LHCN-M2 (cell line): ENCODE data around the gene SULT1E1. TPM values are rescaled to one million over a fixed set of nuclear protein-coding genes. Genes with fewer than 3 reads are reported as not detected.

Experiments used
- DNase-seq: peaks from one replicate; pipeline ENCODE4 v3.0.0-alpha.2; 2012; ENCODE audit warnings: low read depth
- polyA plus RNA-seq: library from polyadenylated mRNA; unstranded; fragments of >200 nt; gene quantifications from one replicate; pipeline ENCODE4 v1.2.1, GENCODE V29; 2012; ENCODE audit warnings: missing spikeins
- total RNA-seq: library from RNA; depleted of rRNA; stranded (reverse); fragments of >200 nt; gene quantifications from 2 replicates; pipeline ENCODE4 v1.2.3, GENCODE V29; 2014; rRNA removed

SULT1E1 gene, protein sequence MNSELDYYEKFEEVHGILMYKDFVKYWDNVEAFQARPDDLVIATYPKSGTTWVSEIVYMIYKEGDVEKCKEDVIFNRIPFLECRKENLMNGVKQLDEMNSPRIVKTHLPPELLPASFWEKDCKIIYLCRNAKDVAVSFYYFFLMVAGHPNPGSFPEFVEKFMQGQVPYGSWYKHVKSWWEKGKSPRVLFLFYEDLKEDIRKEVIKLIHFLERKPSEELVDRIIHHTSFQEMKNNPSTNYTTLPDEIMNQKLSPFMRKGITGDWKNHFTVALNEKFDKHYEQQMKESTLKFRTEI
- total RNA-seq = not detected in 2 replicates
- not detected for polyA plus RNA-seq

DNA sequence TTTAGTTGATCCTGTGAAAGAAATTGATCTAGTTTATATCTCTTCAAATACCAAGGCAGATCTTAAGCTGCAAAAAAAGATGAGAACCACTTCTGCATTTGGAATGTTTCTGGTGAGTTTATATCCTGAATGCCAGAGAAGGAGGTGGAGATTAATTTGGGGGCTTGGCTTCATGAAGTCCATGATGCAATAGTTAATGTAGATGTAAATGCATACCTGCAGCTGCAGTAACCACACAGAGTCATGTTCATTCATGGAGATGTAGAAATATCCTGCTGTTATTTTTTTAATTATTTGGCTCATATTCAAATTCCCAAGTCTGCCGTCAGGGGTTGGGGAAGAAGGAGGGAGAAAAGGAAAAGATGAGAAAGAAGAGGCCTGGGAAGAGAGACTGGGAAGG is at the start of gene SULT1E1:
Gene SULT1E1, minus strand, starts transcription at position 94 of the 400 bp plus-strand sequence. CDS start 2,501 bp downstream, outside the sequence.
- DNase-seq = no peak

DNA sequence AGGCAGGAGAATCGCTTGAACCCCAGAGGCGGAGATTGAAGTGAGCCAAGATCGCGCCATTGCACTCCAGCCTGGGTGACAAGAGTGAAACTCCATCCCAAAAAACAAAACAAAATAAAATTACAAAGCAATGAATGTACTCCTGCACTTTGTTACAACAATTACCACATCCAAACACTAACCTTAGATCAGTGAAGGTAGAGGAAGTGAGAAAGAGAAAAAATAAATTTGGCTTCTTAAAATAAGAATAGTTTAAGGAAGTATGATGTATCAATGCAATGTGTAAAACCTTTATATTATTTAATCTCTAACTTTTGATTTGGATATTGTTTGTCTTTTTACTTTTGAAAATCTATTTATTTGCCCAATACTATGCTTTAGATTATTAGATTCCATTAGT is 49.2 kb upstream of the SULT1E1 start:
- no peak for DNase-seq

DNA sequence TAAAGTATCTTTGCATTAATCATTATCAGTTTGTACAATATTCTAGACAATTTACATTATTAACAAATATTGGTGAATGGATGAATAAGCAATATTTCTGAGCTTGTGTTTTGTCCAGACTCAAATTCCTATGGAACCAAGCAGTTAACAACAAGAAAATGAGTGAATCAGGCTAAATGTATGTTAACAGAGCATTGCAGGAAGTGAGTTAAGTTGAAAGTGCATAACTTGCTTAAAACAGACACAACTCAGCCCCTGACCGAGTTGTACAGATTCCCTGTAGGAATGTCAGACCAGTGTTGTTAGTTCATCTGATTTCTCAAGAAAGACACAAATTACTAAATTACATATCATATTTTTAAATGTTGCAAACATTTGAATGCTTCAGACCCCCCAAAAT is 47.2 kb upstream of the SULT1E1 start:
- no peak for DNase-seq

DNA sequence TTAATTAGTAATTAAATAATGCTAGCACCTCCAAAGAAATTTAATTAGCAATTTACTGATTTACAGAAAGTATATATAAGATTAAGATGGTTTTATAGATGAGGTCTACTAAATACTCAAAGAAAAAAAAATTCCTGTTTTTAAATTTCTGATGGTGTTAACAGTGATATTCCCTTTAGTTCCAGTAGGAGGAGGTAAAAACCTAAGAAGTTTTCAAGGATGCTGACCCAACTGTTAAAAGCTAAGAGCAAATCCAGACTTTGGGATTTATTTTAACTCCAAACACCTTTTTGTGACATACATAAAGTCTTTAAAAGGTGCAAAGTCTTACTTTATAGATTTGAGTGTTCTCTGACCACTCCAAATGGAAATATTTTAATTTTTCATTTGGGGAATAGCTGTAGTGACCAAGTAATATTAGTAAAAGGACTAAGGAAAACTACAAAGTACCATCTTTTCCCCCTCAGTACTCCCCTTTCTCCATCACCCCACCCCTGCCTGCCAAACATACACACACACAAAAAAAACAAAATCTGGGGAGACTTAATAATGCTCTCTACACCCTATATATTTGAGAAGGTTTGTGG is 36.7 kb upstream of the SULT1E1 start:
- peak; percentile 3 for DNase-seq

DNA sequence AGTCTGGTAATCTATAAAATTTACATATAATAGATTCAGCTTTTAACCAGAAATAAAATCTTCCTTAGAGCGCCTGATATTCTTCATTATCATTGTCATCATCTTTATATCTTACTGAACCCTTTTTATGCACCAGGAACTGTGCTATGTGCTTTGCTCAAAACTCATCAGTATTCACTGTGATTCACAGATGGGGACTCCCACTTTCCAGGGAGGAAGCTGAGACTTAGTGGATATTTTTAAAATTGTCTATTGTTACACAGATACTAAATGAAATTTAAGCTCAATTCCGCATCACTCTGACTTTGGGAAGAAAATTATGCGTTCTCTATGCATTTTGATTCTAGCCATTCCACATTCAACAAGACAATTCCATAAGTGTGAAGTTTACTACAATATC is 34.8 kb upstream of the SULT1E1 start:
- DNase-seq = no peak

DNA sequence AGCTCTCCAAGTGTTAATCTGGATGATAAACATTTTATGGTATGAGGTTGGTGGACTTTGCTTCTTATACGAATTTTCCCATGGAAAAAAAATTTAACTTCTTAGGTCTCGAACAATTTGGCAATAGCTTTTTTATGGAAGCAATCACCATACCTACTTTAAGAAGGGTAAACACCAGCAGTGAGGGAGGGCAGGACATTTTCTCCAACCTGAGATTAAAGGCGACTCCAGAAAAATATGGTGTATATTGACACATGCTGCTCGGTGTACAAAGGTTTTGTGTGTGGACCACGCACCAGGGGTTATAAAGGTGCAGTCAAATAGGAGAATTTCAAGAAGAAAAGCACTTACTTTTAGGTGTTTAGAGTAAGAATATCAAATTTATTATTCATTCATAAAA is 34.2 kb upstream of the SULT1E1 start:
- no peak for DNase-seq

DNA sequence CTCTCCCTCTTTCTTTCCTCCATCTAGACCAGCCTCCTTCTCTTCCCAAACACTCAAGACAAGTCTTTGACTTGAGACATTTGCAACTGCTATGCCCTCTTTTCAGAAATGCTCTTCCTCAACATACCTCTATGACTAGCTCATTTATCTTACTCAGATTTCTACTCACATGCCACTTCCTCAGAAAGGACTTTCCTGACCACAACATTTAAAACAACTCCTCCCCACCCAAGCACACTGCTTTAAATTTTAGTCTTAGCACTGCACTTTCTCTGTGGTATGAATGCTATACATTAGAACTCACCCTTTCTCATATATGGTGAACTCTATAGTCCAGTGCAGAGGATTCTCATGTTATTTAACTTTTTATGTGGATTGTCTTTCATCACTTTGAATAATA is 28.4 kb upstream of the SULT1E1 start:
- no peak for DNase-seq

DNA sequence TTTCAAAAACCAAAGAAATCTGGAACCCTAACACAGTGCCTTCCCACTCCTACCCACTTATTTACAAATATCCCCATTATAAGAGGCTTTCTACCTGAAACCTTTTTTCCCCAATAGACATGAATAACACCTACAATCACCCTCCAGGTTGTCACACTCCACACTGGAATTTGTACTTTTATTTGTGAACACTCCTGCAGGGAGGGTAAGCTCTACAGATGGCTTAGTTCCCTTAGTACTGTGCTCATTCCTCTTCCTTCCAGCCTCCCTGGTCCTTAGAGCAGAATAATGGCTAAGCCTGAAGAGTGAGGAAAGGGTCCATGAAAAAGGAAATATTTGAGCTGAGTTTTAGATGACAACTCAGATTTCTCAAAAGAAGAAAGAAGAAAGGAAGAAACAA is 22.2 kb upstream of the SULT1E1 start:
- DNase-seq = no peak

DNA sequence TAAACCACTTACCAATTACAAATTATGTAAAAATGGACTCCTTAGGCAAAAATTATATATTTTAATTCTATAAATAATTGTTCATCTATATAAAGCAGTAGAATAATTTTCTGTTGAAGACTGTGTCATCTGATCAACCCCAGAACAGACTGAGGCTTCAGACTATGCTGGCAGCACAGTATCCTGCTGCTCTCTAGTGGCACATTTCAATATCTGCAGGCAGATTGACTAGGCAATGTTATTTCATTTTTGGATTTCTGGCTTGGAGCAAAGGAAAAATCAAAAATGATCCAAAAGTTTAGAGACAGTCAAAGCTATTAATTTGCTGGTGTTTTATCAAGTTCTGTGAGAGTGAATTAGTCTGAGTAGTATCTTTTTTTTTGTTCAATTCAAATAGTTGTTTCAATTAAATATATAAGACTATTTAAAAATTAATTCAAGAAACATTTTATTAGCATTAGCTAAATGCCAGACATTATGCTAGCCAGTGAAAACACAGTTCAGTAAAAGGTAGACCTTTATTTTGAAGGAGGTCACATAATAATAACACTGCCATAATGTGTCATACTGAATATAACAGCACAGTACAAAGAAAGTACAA is 21.3 kb upstream of the SULT1E1 start:
- peak; percentile 39 for DNase-seq

DNA sequence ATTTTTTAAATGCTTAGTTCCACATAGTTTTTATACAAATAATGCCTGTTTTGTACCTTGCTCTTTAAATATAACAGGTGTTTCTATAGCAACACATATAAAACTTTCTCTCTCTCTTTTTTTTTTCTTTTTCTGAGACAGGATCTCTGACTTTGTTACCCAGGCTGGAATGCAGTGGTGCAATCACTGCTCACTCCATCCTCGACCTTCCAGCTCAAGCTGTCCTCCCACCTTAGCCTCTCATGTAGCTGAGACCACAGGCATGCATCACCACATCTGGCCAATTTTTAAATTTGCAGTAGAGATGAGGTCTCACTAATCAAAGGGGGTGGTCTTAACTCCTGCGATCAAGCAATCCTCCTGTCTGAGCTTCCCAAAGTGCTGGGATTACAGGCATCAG is 18.3 kb upstream of the SULT1E1 start:
- no peak for DNase-seq

DNA sequence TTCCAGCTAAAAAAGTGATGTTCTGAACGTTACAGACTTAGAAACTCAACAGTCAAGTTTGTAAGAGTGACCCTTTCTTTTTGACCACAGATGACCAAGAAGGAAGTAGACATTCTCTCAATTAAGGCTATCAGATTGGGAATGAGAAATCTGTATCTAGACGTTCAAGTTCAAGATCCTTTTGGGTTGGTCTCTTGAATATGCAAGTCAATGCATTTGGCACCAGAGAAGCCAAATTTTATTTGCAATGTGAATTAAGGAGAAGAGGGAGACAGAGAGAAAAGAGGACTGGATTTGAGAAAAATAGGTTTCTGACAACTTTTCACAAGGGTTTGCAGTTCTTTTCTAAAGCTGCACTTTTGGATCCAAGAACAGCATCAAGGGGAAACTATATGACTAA is 17.5 kb upstream of the SULT1E1 start:
- no peak for DNase-seq

DNA sequence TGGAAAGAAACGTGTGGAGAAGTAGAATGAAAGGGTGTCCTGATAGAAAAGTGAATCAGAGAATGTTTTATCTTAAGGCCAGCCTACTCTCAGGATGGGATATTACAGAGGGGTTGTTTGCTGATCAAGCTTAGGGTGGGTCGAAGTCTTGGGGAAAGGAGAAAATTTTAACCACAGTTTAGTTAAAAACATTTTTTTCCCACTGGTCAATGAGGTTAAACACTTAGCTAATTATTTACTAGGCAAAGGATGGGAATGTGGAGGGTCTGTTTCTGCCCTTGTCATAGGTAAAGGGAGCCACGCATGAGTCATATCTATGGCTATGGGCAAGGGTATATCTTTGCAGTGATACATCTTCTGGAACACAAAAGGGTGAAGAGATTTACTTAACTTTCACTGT is 16.1 kb upstream of the SULT1E1 start:
- DNase-seq = no peak

DNA sequence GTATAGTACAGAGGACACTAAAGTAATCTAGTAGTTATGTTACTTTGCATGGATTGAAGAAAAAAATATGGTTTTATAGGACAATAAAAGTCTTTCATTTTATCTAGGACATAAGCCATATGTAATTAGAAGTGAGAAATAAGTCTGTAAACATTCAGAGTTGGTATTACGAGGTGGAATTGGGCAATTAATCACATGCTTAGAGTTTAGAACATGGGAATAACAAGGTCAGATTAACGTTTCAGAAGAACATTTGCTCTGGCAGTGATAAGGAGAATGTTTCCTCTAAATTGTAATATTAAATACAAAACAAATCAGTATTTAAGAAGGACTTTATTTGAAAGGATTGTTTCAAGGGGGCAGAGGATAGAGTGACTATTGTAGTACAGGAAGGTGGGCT is 15.6 kb upstream of the SULT1E1 start:
- DNase-seq = no peak

DNA sequence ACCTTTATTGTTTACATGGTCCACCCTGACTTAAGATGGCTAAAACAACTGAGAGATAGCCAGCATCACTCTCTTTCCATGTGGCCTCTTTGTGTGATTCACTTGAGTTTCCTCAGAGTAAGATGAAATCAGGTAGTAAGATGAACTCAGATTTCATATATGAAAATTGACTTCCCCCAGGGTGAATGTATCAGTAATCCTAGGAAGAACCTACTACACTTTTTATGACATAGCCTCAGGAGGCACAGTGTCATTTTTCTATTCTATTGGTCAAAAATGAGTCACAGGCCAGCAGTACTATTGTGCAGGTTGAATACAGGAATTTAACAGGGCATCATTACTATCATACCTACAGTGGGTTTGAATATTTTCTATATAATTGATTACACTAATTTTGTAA is 14.6 kb upstream of the SULT1E1 start:
- no peak for DNase-seq

DNA sequence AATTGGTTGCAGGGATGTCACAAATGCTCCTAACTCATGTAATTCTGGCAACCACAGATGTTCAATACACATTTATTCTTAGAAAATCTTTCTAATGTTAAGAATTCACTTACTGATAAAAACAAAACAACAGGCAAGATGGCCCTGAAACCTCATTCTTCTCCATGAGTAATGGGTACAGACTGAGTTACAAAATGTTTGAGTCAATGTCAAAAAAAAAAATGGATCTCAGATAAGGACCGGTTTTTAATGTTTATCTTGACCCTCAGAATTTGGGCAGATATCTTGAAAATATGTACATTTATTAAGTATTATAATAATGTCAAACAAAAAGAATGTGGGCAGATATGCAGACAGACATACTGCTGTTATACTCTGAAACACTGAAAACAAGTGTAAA is 1.8 kb upstream of the SULT1E1 start:
- DNase-seq = no peak

DNA sequence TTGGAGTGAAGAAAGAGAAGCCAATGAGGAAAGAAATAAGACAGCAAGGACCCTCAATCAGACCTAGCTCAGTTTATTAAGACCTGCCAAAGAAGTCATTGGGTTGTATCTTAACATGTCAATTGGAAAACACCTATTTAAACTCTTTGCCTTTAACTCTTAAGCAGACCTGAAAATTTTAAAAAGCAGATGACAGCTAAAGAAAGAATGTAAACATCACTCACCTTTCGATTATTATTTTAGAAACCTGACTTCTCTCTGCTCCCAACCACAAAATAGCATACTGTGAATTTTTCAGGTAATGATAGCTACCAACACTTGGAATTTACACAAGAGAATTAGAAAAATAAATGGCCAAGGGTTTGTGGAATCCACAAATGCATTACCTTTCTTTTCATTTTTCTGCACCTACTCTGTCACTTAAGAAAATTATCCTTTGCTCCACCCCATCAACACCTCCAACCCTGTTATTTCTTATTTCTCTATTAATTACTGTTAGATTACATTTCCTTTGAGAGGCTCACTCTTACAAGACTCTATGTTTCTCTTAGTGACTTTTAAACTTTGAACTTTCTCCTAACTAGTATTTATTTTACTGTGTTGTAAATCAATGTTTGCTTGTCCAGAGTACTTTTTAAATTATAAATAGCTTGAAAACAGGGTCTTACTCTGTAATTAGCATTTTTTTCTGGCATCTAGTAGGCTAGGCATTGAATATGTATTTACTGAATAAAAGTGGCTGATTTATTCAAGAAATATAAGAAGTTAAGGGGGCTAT is 765 bp upstream of the SULT1E1 start:
- no peak for DNase-seq

DNA sequence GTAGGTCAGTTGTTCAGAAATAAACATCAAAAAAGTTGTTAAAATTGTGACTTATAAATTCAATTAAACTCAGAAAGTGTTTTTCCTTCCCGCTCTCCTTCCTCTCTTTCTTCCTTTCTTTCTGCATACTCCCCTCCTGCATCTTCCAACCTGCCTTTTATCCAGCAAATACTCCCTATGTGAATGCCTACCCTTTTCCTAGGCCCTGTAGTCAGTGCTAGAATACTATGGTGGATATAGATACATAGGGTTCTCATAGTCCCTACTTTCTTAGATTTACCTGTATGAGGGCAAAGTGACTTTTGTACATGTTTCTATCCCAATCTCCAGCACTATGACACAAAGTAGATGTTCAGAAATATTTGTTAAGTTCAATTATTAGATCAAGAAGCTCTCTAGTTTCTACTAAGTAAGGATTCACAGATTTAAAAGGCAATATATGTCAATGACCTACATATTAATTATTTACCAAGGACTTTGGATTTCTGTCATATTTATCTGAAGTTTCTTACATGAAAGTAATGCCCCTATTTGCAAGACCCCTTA is 732 bp downstream of the SULT1E1 start:
- no peak for DNase-seq

DNA sequence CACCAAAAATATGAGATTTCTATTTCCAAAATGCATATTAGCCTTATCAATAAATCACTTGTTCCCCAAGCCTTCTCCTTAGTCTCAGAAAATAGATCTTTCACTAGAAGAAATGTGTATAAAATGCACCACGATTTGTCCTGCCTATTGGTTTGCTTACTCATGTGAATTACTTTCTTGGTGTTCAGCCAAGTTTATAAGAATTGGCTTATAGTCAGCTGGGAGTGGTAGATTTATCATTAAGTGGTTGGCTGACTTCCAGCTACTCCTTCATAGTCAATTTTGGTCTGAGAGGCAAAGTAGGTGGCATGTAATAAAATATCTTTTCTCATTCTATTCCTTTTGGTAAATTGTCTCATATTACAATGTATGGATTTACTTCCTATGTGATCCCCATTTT is 1.3 kb downstream of the SULT1E1 start:
- DNase-seq = peak; percentile 10

DNA sequence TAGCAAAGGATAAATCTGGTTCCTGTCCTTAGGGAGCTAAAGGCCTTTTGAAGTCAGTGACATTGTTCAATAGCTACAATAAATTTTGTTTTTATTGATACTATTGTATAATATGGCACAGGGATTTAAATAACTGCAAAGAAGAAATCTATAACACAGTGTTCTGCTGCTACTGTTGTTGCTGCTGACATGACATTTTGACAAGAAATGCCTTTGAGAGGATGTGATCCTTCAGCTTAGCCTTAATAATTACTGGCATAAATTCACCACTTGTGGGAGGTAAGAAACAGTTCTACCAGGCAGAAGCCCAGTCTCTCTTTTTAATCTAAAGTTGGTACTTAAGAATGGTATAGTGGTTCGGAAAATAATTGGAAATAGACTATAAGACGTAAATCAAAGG is 4.1 kb downstream of the SULT1E1 start:
- no peak for DNase-seq

DNA sequence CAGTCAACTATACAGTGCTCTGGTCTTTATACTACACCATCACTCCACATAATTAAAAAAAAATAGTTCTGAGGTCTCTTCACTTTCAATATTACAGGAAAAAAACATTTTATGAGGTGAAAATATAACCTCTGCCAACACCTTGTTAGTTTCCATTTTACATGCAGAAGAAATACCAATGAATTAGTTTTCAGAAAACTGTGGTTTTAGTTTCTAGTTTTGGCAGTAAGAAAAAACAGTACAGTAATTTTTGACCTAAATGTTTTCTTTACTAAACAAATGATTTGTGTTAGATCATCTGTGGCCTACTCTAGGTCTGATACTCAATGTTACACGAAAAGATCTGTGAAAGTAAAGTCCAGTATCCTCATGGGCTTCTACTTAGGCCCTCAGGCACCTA is 10.0 kb downstream of the SULT1E1 start:
- DNase-seq = no peak

DNA sequence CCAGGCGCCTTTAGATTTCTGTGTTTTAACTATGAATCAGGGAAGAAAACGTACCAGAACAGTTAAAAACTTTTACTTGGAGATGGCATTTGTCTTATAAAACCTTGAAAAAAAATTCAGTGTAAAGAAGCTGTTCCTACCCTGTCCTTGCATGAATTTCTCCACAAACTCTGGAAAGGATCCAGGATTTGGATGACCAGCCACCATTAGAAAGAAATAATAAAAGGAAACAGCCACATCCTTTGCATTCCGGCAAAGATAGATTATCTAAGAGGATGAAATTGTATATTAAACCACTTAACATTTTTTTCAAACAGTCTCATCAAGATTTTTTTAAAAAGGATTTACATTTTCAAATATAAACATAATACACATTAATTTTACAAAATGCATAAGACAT is 10.6 kb downstream of the SULT1E1 start:
- peak; percentile 1 for DNase-seq

DNA sequence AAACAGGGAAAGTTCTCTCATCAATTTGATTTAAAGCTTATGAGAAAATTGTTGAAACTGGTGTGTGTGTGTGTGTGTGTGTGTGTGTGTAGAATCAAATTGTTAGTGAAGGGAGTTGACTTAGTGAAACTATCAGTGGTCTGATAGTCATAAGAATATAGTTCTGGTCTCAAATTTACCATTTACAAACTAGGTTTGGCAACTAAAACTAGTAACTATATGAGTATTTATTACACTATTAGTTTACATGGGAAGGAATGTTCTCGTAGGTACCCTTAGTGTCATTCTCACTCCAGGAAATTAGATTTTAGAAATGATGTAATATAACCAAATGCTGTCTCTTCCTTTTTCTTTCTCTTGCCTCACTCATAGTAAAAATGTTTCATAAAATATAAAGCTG is 11.9 kb downstream of the SULT1E1 start:
- no peak for DNase-seq
